HG02588 (cell line): ENCODE results near the gene CPNE2.

Experiments used
- ATAC-seq: cut with Tn5 transposase; IDR thresholded peaks from one replicate; pipeline ENCODE4 v1.9.1; 2021; ENCODE audit warnings: mild to moderate bottlenecking, moderate library complexity; ENCODE audit not compliant: unreplicated experiment

Gene CPNE2

GRCh38 chr16:57123216-57123973 lies 31.0 kb downstream of the CPNE2 start:
- no peak for ATAC-seq

GRCh38 chr16:57123974-57124674 lies 31.7 kb downstream of the CPNE2 start:
- no peak for ATAC-seq

GRCh38 chr16:57125376-57125775 lies 33.0 kb downstream of the CPNE2 start:
- ATAC-seq = no peak

GRCh38 chr16:57125969-57126368 lies 33.6 kb downstream of the CPNE2 start:
- ATAC-seq = no peak

- no peak for ATAC-seq
Measured at GRCh38 chr16:57126411-57126810, 34.0 kb downstream of the CPNE2 start.

GRCh38 chr16:57127037-57127763 lies 34.8 kb downstream of the CPNE2 start:
- no peak for ATAC-seq

- ATAC-seq = no peak
Measured at GRCh38 chr16:57127836-57128235, 35.5 kb downstream of the CPNE2 start.

GRCh38 chr16:57128771-57129389 lies 36.5 kb downstream of the CPNE2 start:
- ATAC-seq = no peak

- no peak for ATAC-seq
Measured at GRCh38 chr16:57130950-57131321, 38.6 kb downstream of the CPNE2 start.

GRCh38 chr16:57131351-57131970 lies 39.1 kb downstream of the CPNE2 start:
- no peak for ATAC-seq

GRCh38 chr16:57132470-57132869 lies 40.1 kb downstream of the CPNE2 start:
- ATAC-seq = no peak

- ATAC-seq = no peak
Measured at GRCh38 chr16:57133031-57133430, 40.6 kb downstream of the CPNE2 start.

- ATAC-seq = no peak
Measured at GRCh38 chr16:57133886-57134285, 41.5 kb downstream of the CPNE2 start.

GRCh38 chr16:57134982-57135381 lies 42.6 kb downstream of the CPNE2 start:
- no peak for ATAC-seq

- ATAC-seq = no peak
Measured at GRCh38 chr16:57137043-57137442, 44.7 kb downstream of the CPNE2 start.

- ATAC-seq = no peak
Measured at GRCh38 chr16:57137566-57138273, 45.3 kb downstream of the CPNE2 start.

GRCh38 chr16:57138281-57138935 lies 46.0 kb downstream of the CPNE2 start:
- ATAC-seq = no peak

- no peak for ATAC-seq
Measured at GRCh38 chr16:57140931-57141668, 48.7 kb downstream of the CPNE2 start.
